OCI-LY3 (cell line): Measurements from ENCODE around the gene PHPT1.

ENCODE experiments used
- CTCF ChIP-seq: fragments of 200-600, 300-600 bp; sonication (generic); IDR thresholded peaks from 2 replicates; pipeline ENCODE4 v1.5.1; 2014; ENCODE audit warnings: antibody characterized with exemption, low read length, low read depth
- EZH2phosphoT487 ChIP-seq: fragments of 200-600 bp; shearing (Covaris generic); IDR thresholded peaks from 2 replicates; pipeline ENCODE4 v1.6.1; 2018; ENCODE audit warnings: antibody characterized with exemption, mixed run types, low read depth

- TF ChIP-seq CTCF, result no peak
- TF ChIP-seq EZH2phosphoT487, result no peak
Observed at GRCh38 chr9:136857166-136857565, 8.0 kb downstream of the PHPT1 start.
